Measurements from ENCODE around the gene TNNI2.

TNNI2 gene

DNA sequence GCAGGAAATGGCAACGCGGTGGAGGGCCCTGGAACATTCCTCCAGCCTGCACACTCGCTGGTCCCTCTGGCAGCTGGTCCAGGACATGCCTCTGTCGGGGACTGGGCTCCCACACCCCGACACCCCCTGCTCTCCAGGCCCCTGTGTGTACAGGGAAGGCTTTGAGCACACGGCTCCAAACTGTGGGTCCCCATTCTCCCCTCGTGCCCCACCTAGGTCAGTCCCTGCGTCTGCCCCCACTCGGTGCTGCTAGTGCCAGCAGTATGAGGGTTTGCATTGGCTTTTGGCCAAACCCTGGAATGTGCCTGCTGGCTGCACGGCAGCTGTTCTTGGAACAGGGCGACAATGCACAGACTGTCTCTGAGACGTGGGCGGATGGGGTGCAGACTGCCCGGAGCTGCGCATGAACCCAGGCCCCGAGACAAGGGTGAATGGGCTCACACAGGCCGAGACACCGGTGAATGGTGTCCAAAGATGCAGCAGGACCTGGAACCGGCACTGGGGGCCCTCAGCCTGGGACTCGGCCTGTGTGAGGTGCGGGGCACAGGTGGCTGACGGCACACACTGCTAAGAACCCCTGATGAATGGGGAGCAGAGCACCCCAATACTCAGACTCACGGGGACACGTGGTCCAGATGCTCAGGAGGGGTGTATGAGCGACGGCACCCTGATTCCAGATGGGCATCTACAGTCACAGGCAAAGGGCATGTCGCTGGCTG is 11.5 kb upstream of the TNNI2 start:
- DNase-seq (ENCODE audit: low read depth): no peak
- no peak for TF ChIP-seq MYC (IDR thresholded peaks at IDR 0.05; ENCODE audit: low read depth, low read length)
- TF ChIP-seq, protein P1, sequence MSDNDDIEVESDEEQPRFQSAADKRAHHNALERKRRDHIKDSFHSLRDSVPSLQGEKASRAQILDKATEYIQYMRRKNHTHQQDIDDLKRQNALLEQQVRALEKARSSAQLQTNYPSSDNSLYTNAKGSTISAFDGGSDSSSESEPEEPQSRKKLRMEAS (IDR thresholded peaks at IDR 0.05; ENCODE audit: low read depth, low read length): no peak
- TF ChIP-seq, protein P2, sequence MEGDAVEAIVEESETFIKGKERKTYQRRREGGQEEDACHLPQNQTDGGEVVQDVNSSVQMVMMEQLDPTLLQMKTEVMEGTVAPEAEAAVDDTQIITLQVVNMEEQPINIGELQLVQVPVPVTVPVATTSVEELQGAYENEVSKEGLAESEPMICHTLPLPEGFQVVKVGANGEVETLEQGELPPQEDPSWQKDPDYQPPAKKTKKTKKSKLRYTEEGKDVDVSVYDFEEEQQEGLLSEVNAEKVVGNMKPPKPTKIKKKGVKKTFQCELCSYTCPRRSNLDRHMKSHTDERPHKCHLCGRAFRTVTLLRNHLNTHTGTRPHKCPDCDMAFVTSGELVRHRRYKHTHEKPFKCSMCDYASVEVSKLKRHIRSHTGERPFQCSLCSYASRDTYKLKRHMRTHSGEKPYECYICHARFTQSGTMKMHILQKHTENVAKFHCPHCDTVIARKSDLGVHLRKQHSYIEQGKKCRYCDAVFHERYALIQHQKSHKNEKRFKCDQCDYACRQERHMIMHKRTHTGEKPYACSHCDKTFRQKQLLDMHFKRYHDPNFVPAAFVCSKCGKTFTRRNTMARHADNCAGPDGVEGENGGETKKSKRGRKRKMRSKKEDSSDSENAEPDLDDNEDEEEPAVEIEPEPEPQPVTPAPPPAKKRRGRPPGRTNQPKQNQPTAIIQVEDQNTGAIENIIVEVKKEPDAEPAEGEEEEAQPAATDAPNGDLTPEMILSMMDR (IDR thresholded peaks at IDR 0.05; ENCODE audit: low read depth, low read length): no peak
- TF ChIP-seq POLR2A (IDR thresholded peaks at IDR 0.05; ENCODE audit: extremely low read depth, insufficient read length): no peak
- H3K4me3 ChIP-seq (ENCODE audit: low read depth, low read length): no peak overlapping the region

DNA sequence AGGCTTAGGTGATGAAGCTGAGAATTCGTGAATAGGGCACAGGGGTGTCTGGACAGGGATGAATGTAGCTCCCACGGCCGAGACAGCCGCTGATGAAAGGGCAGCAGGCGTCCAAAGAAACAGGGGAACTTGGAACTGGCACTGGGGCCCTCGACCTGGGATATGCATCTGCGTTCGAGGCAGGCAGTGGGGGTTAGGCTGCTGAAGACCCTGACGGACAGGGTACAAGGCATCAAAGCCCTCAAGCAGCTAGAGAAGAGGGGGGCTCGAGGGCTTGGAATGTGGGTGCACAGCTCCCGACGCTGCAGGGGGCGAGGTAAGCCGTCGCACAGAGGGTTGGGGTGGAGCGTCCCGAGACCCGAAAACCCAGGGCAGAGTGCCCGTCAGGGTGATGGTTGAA is 10.8 kb upstream of the TNNI2 start:
- DNase-seq (ENCODE audit: low read depth): no peak
- H3K4me3 ChIP-seq (ENCODE audit: low read depth, low read length): no peak overlapping the region
- TF ChIP-seq, protein P1 (IDR thresholded peaks at IDR 0.05; ENCODE audit: low read depth, low read length): no peak
- TF ChIP-seq MYC (IDR thresholded peaks at IDR 0.05; ENCODE audit: low read depth, low read length) (no peak), POLR2A (IDR thresholded peaks at IDR 0.05; ENCODE audit: extremely low read depth, insufficient read length) (no peak)
- TF ChIP-seq, protein P2 (IDR thresholded peaks at IDR 0.05; ENCODE audit: low read depth, low read length): no peak

- no peak overlapping the region for H3K4me3 ChIP-seq (ENCODE audit: low read depth, low read length)
- TF ChIP-seq MYC (IDR thresholded peaks at IDR 0.05; ENCODE audit: low read depth, low read length) (no peak), POLR2A (IDR thresholded peaks at IDR 0.05; ENCODE audit: extremely low read depth, insufficient read length) (no peak)
- TF ChIP-seq, protein P2 (IDR thresholded peaks at IDR 0.05; ENCODE audit: low read depth, low read length): no peak
- TF ChIP-seq, protein P1 (IDR thresholded peaks at IDR 0.05; ENCODE audit: low read depth, low read length): no peak
Observed at GRCh38 chr11:1828542-1828941, 10.2 kb upstream of the TNNI2 start.

GRCh38 chr11:1829039-1829820 is 9.6 kb upstream of the TNNI2 start:
- H3K4me3 ChIP-seq (ENCODE audit: low read depth, low read length): no peak overlapping the region
- TF ChIP-seq POLR2A (IDR thresholded peaks at IDR 0.05; ENCODE audit: extremely low read depth, insufficient read length) (no peak), MYC (IDR thresholded peaks at IDR 0.05; ENCODE audit: low read depth, low read length) (no peak)
- TF ChIP-seq, protein P2 (IDR thresholded peaks at IDR 0.05; ENCODE audit: low read depth, low read length): no peak
- TF ChIP-seq, protein P1 (IDR thresholded peaks at IDR 0.05; ENCODE audit: low read depth, low read length): no peak
- DNase-seq (ENCODE audit: low read depth): no peak

More at GRCh38 chr11:1828542-1828941, 10.2 kb upstream of the TNNI2 start:
- DNase-seq (ENCODE audit: low read depth): no peak

- TF ChIP-seq, protein P1 (IDR thresholded peaks at IDR 0.05; ENCODE audit: low read depth, low read length): no peak
- no peak for TF ChIP-seq MYC (IDR thresholded peaks at IDR 0.05; ENCODE audit: low read depth, low read length)
- TF ChIP-seq, protein P2 (IDR thresholded peaks at IDR 0.05; ENCODE audit: low read depth, low read length): no peak
- no peak for TF ChIP-seq POLR2A (IDR thresholded peaks at IDR 0.05; ENCODE audit: extremely low read depth, insufficient read length)
- DNase-seq (ENCODE audit: low read depth): no peak
- H3K4me3 ChIP-seq (ENCODE audit: low read depth, low read length): no peak overlapping the region
Observed at GRCh38 chr11:1830004-1830321, 8.8 kb upstream of the TNNI2 start.

Measured in NB4 (cell line).